ENCODE data around the gene DDX6. TPM values are rescaled to one million over a fixed set of nuclear protein-coding genes. Genes with fewer than 3 reads are reported as not detected.
A peak's percentile ranks its signal among the peaks of the same experiment; 100 is the strongest.
"Not testable (repeated sequence)": the region's sequence is repeated elsewhere in the genome, so short reads cannot be mapped to it uniquely, and the experiment has no call there.

Gene DDX6
- polyA plus RNA-seq, 12 donors, result 68.5 to 523 (median 88.0) TPM

DNA sequence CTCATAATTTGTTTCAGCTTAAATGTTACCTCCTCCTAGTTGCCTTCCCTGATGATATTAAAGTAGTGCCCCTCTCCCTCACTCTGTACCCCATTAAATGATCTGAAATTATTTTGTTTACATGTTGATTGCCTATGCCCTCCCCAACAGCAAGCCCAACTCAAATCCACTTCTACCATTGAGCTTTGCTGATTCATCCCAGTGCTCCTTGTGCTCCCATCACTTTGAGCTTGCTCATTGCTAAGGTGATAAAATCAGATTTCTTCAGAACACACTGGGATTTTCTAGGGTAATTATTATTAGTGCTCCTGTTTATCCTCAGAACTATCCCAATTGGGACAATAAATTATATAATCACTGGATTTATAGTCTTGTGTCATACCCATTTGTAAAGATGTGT is 8.4 kb upstream of the DDX6 start:
- DNase-seq, result no peak

DNA sequence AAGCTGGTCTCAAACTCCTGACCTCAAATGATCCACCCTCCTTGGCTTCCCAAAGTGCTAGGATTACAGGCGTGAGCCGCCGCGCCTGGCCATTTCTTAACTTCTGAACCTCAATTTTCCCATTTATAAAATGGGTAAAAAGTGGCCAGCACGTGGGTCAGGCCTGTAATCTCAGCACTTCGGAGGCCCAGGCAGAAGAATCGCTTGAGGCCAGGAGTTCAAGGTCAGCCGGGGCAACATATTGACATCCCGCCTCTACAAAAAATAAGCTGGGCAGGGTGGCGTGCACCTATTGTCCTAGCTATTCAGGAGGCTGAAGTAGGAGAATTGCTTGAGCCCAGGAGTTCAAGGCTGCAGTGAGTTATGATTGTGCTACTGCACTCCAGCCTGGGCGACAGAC is 6.5 kb upstream of the DDX6 start:
- no peak for DNase-seq

GRCh38 chr11:118792570-118793124 is 1.7 kb upstream of the DDX6 start:
- DNase-seq, result peak; percentile 80

DNA sequence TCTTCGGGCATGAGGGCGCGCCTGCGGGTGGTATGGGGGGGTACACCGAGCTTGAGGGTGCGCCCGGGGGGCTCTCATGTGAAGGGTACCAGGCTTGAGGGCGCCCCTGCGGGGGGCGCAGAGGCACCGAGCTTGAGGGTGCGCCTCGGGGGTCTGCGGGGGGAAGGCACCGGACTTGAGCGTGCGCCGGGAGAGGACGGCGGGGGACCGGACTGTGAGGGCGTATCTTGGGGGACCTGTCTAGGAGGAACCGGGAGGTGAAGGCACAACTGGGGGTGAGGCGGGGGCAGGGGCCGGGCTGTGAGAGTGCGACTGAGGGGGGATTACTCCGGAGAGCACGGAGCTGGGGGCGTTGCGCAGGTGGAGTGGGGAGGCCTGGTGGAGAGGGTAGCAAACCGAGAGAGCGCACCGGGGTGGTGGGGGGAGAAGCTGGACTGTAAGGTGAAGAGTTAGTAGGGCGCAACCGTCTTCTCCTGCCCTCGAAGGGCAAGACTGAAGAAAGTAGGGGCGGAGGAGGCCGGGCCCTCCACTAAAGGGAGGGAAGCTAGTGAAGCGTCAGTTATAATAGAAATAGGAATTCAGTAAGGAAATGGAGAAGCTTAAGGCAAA is 1.1 kb upstream of the DDX6 start:
- DNase-seq, result no peak

DNA sequence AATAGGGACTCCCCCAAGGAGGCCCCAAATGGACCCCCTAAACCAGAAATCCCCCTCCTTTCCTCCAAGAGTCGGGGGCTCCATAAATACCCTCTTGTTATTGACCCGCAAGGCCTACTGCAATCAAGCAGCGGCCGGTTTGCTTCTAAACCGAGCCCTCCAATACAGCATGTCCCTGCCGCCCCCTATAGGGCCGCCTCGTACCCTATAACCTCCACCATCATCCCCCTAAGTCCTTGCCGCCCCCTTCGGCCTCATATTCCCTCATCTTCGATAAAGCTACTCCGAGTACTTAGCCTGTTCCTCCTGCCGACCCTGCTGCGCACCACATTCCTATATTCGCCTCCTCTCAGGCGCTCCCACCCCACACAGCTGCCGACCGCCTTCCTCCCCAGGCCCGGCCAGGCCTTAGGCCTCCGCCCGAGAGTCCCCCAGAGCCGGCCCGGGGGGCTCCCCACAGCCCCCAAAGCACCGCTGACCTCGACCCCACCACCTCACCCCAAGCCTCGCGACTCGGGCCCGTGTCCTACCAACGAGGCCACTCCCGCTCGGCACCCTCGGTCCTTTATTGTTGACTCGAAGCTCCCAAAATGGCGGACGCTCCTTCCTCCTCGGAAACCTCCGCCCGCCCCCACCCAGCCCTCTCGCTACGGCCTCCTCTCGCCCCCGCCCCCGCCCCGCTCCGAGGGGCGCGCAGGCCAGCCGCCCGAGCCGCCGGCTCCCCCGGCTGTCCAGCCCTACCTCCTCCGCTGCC is 430 bp downstream of the DDX6 start:
- peak; percentile 79 for DNase-seq

DNA sequence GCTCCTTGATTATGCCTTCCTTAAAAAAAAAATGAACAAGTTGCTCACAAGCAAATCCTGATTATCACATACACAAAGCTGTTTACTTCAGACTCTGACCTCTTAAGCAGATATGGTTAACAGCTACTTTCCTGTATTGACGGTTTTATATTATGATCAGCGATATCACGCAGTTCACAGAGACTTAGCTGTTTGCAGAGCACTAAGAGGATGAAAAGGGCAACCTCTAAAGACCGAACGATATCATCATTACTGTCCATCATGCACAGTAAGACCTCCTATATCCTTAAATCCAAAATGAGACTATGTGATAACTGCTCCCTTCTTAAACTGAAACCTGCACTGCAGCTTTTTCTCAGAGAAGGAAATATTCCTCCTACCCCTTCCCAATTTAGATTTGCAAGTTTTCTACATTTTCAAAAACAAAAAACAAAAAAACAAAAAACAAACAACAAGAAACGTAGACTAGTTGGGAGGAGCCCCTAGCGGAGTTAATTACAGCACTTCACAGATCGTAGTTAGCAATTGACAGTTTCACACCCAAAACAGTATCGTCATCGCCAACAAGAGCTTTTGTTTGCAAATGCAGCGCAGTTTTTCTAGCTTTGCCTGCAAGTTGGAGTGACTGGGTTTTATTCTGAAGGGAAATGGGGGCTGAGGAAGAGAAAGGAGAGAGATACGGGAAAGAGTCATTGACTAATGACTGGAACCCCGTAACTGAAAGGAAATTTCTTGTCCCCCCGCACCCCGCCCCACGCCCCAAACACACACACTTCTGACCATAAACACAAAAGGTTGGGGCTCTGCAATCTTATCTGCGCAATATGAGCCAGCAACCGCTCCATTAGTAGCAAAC is 1.2 kb downstream of the DDX6 start:
- DNase-seq, result peak; percentile 25

GRCh38 chr11:118786657-118787056 is 4.3 kb downstream of the DDX6 start:
- no peak for DNase-seq

DNA sequence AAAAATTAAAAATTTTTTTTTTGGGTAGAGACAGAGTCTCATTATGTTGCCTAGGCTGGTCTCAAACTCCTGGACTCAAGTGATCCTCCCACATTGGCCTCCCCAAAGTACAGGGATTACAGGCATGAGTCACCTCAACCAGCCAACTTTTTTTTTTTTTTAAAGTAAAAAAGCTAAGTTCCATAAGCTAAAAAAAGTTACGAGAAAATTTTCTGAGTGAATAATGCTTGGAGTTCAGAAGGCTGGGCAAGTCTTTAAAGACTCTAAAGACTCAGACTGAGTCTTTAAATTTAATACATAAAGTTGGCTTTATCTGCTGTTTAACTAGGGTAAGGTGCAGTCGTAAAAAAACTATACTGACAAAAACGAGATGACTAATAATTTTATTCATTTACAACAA is 5.6 kb downstream of the DDX6 start:
- DNase-seq, result no peak

DNA sequence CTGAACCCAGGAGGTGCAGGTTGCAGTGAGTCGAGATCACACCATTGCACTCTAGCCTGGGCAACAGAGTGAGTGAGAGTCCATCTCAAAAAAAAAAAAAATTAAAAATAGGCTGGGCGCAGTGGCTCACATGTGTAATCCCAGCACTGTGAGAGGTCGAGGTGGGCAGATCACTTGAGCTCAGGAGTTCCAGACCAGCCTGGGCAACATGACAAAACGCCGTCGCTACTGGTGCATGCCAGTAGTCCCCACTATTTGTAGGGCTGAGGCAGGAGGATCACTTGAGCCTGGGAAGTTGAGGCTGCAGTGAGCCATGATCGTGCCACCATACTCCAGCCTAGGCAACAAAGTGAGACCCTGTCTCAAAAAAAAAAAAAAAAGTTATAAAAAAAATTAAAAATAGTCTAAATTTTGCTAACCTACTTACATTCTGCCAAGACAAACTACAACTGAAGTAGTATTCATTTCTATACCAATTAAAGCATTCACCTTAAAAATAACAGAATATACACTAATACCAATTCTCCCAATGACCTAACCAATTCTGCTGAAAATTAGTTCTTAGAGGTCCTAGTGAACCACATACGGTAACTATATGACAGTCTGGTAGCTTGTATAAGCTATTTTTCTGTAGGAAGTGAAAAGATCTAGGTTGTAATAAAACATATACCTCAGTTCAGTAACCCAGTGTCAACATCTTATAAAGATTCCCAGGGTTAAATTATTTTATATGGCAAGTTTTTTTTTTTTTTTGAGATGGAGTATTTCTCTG is 7.1 kb downstream of the DDX6 start:
- no peak for DNase-seq

DNA sequence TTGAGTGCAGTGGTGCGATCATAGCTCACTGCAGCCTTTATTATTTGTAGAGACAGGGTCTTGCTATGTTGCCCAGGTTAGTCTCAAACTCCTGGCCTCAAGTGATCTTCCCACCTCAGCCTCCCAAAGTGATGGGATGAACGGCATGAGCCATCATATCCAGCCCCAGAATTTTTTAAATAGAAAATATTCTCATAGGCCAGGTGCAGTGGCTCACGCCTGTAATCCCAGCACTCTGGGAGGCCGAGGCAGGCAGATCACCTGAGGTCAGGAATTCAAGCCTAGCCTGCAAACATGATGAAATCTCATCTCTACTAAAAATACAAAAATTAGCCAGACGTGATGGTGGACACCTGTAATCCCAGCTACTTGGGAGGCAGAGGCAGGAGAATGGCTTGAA is 7.6 kb downstream of the DDX6 start:
- DNase-seq, result not testable (repeated sequence)

DNA sequence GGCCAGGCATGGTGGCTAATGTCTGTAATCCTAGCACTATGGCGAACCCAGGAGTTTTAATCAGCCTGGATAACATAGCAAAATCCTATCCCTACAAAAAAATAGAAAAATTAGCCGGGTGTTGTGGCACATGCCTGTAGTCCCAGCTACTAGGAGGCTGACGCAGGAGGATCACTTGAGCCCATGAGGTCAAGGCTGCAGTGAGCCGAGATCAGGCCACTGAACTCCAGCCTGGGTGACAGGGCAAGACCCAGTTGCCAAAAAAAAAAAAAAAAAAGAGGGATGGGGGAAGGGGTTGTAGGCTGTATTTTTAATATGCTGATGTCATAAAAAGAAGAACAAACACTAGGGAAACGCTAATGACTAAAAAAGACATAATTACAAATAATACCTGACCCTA is 12.1 kb downstream of the DDX6 start:
- DNase-seq, result no peak

DNA sequence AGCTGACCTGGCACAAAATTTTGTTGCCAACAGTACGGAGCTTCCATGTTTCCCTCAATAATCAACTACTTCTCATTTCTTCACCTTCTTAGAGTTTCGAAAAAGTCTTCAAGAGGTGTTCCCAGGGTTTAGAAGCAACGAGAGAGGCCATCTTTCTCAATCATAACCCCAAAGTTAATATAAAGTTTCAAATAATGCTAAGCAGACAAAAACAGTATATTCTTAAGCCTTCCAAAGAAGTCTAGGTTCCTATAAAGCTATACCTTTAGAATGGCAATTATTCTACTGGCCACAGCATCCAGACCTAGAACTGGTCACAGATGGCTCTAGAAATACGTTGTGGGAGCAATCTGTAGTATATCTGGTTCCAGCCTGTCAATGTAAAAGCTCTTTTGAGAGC is 16.9 kb downstream of the DDX6 start:
- no peak for DNase-seq

DNA sequence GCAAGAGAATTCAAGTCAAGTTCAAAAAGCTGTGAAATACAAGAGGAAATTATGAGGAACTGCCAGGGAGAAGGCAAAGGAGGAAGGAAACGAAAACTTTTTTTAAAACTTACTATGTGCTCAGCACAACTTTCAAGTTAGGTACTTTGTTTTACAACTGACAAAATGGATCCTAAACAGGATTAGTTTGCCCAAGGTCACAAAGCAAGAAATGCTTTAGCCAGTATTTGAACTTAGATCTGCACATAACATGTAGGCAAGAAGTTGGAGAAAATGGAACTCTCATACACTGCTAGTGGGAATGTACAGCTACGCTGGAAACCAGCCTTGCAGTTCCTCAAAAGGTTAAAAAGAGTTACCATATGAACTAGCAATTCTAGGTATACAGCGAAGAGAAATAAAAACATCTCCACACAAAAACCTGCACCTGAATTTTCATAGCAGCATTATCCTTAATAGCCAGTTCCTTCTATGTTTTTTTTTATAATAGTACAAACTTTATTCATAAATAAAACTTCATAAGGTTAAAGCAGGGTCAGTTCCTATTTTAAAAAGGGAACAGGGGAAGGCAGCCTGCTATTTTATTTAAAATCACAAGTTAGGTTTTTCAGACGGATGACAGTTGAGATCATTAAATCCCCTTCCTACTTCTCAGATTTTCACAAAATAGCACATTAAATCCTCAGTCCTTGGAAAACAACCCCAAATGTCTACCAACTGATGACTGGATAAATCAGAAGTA is 19.2 kb downstream of the DDX6 start:
- no peak for DNase-seq

GRCh38 chr11:118768690-118769089 is 22.3 kb downstream of the DDX6 start:
- DNase-seq, result no peak

GRCh38 chr11:118766035-118766434 is 24.9 kb downstream of the DDX6 start:
- DNase-seq, result no peak

- DNase-seq, result not testable (repeated sequence)
Observed at GRCh38 chr11:118765095-118765691, 25.8 kb downstream of the DDX6 start.

GRCh38 chr11:118763041-118763440 is 27.9 kb downstream of the DDX6 start:
- DNase-seq, result peak; percentile 19

- DNase-seq, result not testable (repeated sequence)
Observed at GRCh38 chr11:118761981-118762380, 29.0 kb downstream of the DDX6 start.

DNA sequence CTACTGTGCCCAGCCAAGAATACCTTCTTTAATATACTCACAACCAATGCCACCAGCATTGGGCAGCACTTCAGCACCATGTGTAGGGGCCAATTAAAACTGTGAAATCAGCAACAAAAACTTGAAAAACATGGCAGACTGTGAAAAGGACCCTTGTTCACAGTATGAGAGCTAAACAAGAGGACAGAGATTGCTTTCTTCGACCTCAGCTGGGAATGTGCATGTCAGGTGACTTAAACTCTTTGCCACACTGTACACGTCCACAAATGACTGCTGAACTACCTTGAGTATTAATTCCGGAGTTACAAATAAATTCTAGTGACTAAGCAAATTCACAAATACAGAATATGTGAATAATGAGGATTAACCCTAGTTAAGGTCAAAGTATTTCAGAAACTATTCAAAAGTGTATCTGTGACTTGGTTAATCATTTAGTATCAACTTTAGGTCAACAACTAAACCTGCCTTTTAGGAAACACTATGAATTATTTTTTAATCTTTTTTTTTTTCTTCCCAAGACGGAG is 33.0 kb downstream of the DDX6 start:
- no peak for DNase-seq

DNA sequence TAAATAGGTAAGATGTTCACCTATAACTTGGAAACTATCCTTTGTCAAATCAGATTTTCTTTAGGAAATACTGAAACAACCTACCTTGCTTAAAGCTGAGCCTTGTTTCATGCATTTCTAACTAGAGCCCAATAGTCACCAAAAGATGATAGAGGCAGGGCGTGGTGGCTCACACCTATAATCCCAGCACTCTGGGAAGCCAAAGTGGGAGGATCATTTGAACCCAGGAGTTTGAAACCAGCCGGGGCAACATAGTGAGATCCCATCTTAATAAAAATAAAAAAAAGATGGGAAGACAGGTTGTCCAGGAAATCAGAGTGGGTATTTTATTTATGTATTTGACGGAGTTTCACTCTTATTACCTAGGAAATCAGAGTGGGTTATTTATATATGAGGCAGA is 38.3 kb downstream of the DDX6 start:
- DNase-seq, result no peak
